H1 (cell line): ENCODE measurements around the gene CUZD1. TPM values are rescaled to one million over a fixed set of nuclear protein-coding genes. Genes with fewer than 3 reads are reported as not detected.

ENCODE experiments used
- CTCF ChIA-PET: fragments of 300-600 bp; sonication (Branson Sonifier 250); formaldehyde crosslinking; loops from one replicate; lab custom pipeline; 2021; ENCODE audit not compliant: partially characterized antibody; lab: Charles Lee
- POLR2A ChIA-PET: fragments of 300-600 bp; sonication (Branson Sonifier 250); formaldehyde crosslinking; loops from one replicate; lab custom pipeline; 2021; ENCODE audit warnings: inconsistent platforms; ENCODE audit not compliant: partially characterized antibody; lab: Charles Lee
- DNase-seq, 2 experiments: peaks; one replicate each; pipeline versions ENCODE4 v3.0.0 to v3.0.0-alpha.2; 2010 to 2022; ENCODE audit warnings: low spot score in 2 of 2, low read depth in 1 of 2, mixed read lengths in 1 of 2
- FAIRE-seq: peaks from 2 replicates; lab custom pipeline; 2011; peaks lifted over from hg19 to GRCh38; lab: Jason Lieb, UNC
- H2AFZ ChIP-seq: 2 replicates; pipeline ENCODE4 v1.8.1; 2012; ENCODE audit warnings: low read length, inconsistent platforms
- H2AK5ac ChIP-seq: 2 replicates; pipeline ENCODE4 v1.6.1; 2013; ENCODE audit warnings: low read depth, low read length
- H2BK120ac ChIP-seq: replicated peaks from 2 replicates; pipeline ENCODE3; 2013; ENCODE audit warnings: low read depth, low read length, inconsistent platforms
- H2BK12ac ChIP-seq: 2 replicates; pipeline ENCODE4 v1.6.1; 2013; ENCODE audit warnings: low read depth, low read length
- H2BK15ac ChIP-seq: 2 replicates; pipeline ENCODE4 v1.6.1; 2013; ENCODE audit warnings: low read length
- H2BK20ac ChIP-seq: 2 replicates; pipeline ENCODE4 v1.6.1; 2013; ENCODE audit warnings: low read length
- H2BK5ac ChIP-seq: 2 replicates; pipeline ENCODE4 v1.6.1; 2013; ENCODE audit warnings: low read depth, low read length
- H3K14ac ChIP-seq: 2 replicates; pipeline ENCODE4 v1.6.1; 2013; ENCODE audit warnings: inconsistent platforms; ENCODE audit not compliant: insufficient read length
- H3K18ac ChIP-seq: 2 replicates; pipeline ENCODE4 v1.6.1; 2013; ENCODE audit warnings: low read length; ENCODE audit errors: extremely low read depth
- H3K23ac ChIP-seq: 2 replicates; pipeline ENCODE4 v1.6.1; 2013; ENCODE audit warnings: inconsistent platforms; ENCODE audit not compliant: insufficient read length
- H3K23me2 ChIP-seq: 2 replicates; pipeline ENCODE4 v1.6.1; 2013; ENCODE audit warnings: low read depth, low read length
- H3K27ac ChIP-seq: 2 replicates; pipeline ENCODE4 v1.6.1; 2011; ENCODE audit warnings: low read depth, low read length, inconsistent platforms
- H3K27me3 ChIP-seq, 4 experiments: replicated peaks in 1 of 4; 1 replicate in 1 of 4; 2 replicates in 3 of 4; pipeline versions ENCODE4 v1.6.1 to v1.8.1; 2011 to 2013; ENCODE audit warnings: low read length in 3 of 4, mild to moderate bottlenecking in 3 of 4, inconsistent platforms in 2 of 4, mixed read lengths in 2 of 4, moderate library complexity in 1 of 4; ENCODE audit not compliant: control insufficient read depth in 3 of 4, insufficient read depth in 3 of 4; ENCODE audit errors: extremely low read depth in 1 of 4
- H3K36me3 ChIP-seq, 4 experiments: 2 replicates each; pipeline versions ENCODE4 v1.6.1 to v1.8.1; 2011 to 2013; ENCODE audit warnings: mild to moderate bottlenecking in 4 of 4, low read length in 3 of 4, moderate library complexity in 2 of 4, control low read depth in 1 of 4, inconsistent platforms in 1 of 4; ENCODE audit not compliant: insufficient read depth in 4 of 4, control insufficient read depth in 2 of 4
- H3K4ac ChIP-seq: replicated peaks from 2 replicates; pipeline ENCODE3; 2013; ENCODE audit warnings: low read length, low read depth, mixed read lengths, inconsistent platforms; ENCODE audit not compliant: insufficient read length
- H3K4me1 ChIP-seq, 4 experiments: replicated peaks in 1 of 4; 1 replicate in 1 of 4; 2 replicates in 3 of 4; pipeline versions ENCODE4 v1.6.1 to v1.8.1; 2011 to 2013; ENCODE audit warnings: low read length in 3 of 4, inconsistent platforms in 2 of 4, mixed read lengths in 1 of 4; ENCODE audit not compliant: insufficient read depth in 4 of 4, control insufficient read depth in 3 of 4
- H3K4me2 ChIP-seq, 2 experiments: 2 replicates each; pipeline versions ENCODE4 v1.6.1 to v1.8.1; 2011 to 2013; ENCODE audit warnings: low read depth in 2 of 2, low read length in 2 of 2, control low read depth in 1 of 2, inconsistent platforms in 1 of 2, mild to moderate bottlenecking in 1 of 2; ENCODE audit not compliant: insufficient read depth in 1 of 2
- H3K4me3 ChIP-seq, 4 experiments: fragments of 200-600, 300-600 bp in 1 of 4; sonication (generic), shearing (Covaris generic), sonication (Bioruptor Twin) in 1 of 4; 2 replicates each; pipeline versions ENCODE4 v1.5.1 to v1.8.1; 2011 to 2016; ENCODE audit warnings: low read length in 4 of 4, low read depth in 3 of 4, control low read depth in 2 of 4, inconsistent platforms in 2 of 4, mild to moderate bottlenecking in 2 of 4, mixed read lengths in 1 of 4, moderate library complexity in 1 of 4; ENCODE audit not compliant: insufficient read depth in 2 of 4; ENCODE audit errors: extremely low read depth in 1 of 4
- H3K56ac ChIP-seq: replicated peaks from 2 replicates; pipeline ENCODE3; 2013; ENCODE audit warnings: low read depth, mild to moderate bottlenecking, mixed read lengths, low read length, inconsistent platforms; ENCODE audit not compliant: insufficient read length
- H3K79me1 ChIP-seq: 2 replicates; pipeline ENCODE4 v1.6.1; 2013; ENCODE audit warnings: low read depth, low read length, control low read depth
- H3K79me2 ChIP-seq, 2 experiments: 2 replicates each; pipeline versions ENCODE4 v1.6.1 to v1.8.1; 2012 to 2013; ENCODE audit warnings: low read length in 2 of 2, mild to moderate bottlenecking in 2 of 2, inconsistent platforms in 1 of 2; ENCODE audit not compliant: insufficient read depth in 2 of 2, control insufficient read depth in 1 of 2
- H3K9ac ChIP-seq, 4 experiments: replicated peaks in 1 of 4; 1 replicate in 1 of 4; 2 replicates in 3 of 4; pipeline versions ENCODE4 v1.6.1 to v1.8.1; 2011 to 2013; ENCODE audit warnings: low read depth in 3 of 4, low read length in 3 of 4, control low read depth in 2 of 4, mild to moderate bottlenecking in 2 of 4, moderate library complexity in 2 of 4, inconsistent platforms in 1 of 4; ENCODE audit errors: extremely low read depth in 1 of 4
- H3K9me3 ChIP-seq, 2 experiments: 2 replicates each; pipeline versions ENCODE4 v1.6.1 to v1.8.1; 2012 to 2013; ENCODE audit warnings: mild to moderate bottlenecking in 2 of 2, moderate library complexity in 2 of 2, control low read depth in 1 of 2, inconsistent platforms in 1 of 2, low read depth in 1 of 2, low read length in 1 of 2, mixed read lengths in 1 of 2; ENCODE audit not compliant: insufficient read depth in 2 of 2
- H4K20me1 ChIP-seq, 2 experiments: replicated peaks in 1 of 2; 2 replicates each; pipeline versions ENCODE3 to v1.8.1; 2011 to 2013; ENCODE audit warnings: inconsistent platforms in 2 of 2, low read length in 2 of 2, mild to moderate bottlenecking in 1 of 2; ENCODE audit not compliant: insufficient read depth in 2 of 2, control insufficient read depth in 1 of 2
- H4K5ac ChIP-seq: 2 replicates; pipeline ENCODE4 v1.6.1; 2013; ENCODE audit warnings: low read length, low read depth, mixed read lengths, inconsistent platforms; ENCODE audit not compliant: insufficient read length
- H4K8ac ChIP-seq: 2 replicates; pipeline ENCODE4 v1.8.0; 2013; ENCODE audit warnings: mild to moderate bottlenecking, moderate library complexity, low read length, inconsistent platforms; ENCODE audit not compliant: insufficient read depth; ENCODE audit errors: extremely low read depth
- H4K91ac ChIP-seq: replicated peaks from 2 replicates; pipeline ENCODE3; 2013; ENCODE audit warnings: low read length, mixed read lengths, inconsistent platforms; ENCODE audit not compliant: insufficient read length
- CBX8 ChIP-seq: fragments of 300-800, 300-1000 bp; sonication (generic); IDR thresholded peaks from 2 replicates; pipeline ENCODE4 v1.7.1; 2016; ENCODE audit warnings: low read depth, low read length, borderline replicate concordance
- JUN ChIP-seq: IDR thresholded peaks from 2 replicates; pipeline ENCODE4 v1.6.1; 2011; ENCODE audit warnings: low read depth, mild to moderate bottlenecking, improper control_type of control experiment, low read length
- JUND ChIP-seq: IDR thresholded peaks from 2 replicates; pipeline ENCODE4 v1.6.1; 2011; ENCODE audit warnings: mild to moderate bottlenecking, improper control_type of control experiment, low read length
- KDM5A ChIP-seq: fragments of 200-600 bp; IDR thresholded peaks from 2 replicates; pipeline ENCODE4 v1.7.1; 2012; ENCODE audit warnings: mild to moderate bottlenecking, low read length, inconsistent platforms, mixed read lengths
- POLR2AphosphoS5 ChIP-seq: IDR thresholded peaks from 2 replicates; pipeline ENCODE4 v1.6.1; 2011; ENCODE audit warnings: low read depth, low read length
- SUZ12 ChIP-seq: fragments of 200-600 bp; sonication (generic); IDR thresholded peaks from 2 replicates; pipeline ENCODE4 v1.6.1; 2012; ENCODE audit warnings: mild to moderate bottlenecking, inconsistent platforms, low read length, moderate library complexity, mixed read lengths
- TAF1 ChIP-seq: IDR thresholded peaks from 2 replicates; pipeline ENCODE4 v1.6.1; 2011; ENCODE audit warnings: mild to moderate bottlenecking, low read depth, low read length
- TCF12 ChIP-seq: IDR thresholded peaks from 2 replicates; pipeline ENCODE4 v1.6.1; 2011; ENCODE audit warnings: low read depth, mild to moderate bottlenecking, low read length
- WGBS, 2 experiments: shearing (Covaris generic) in 1 of 2; methylation state at CpG; one replicate each; pipeline versions ENCODE4 v1.1.6 to v1.1.7; 2013 to 2015; ENCODE audit warnings: low lambda C conversion rate in 2 of 2, mixed read lengths in 2 of 2, inconsistent platforms in 1 of 2, low coverage in 1 of 2, missing lambda C conversion rate in 1 of 2; ENCODE audit not compliant: insufficient replicate concordance in 2 of 2, insufficient coverage in 1 of 2, insufficient read length in 1 of 2; ENCODE audit errors: extremely low coverage in 1 of 2, missing lambda C conversion rate in 1 of 2; 5-methylcytosine and 5-hydroxymethylcytosine counted together
- polyA plus RNA-seq, 7 experiments: library from polyadenylated mRNA; depleted of rRNA in 3 of 7; stranded (reverse) in 5 of 7; unstranded in 2 of 7; fragments of >200 nt in 5 of 7; fragments of 200-250 nt in 2 of 7; gene quantifications; 1 replicate in 5 of 7; 2 replicates in 1 of 7; 4 replicates in 1 of 7; pipeline versions ENCODE4 v1.2.1 to v1.2.3, GENCODE V29; 2011 to 2013; ENCODE audit warnings: missing spikeins in 2 of 7, mixed read lengths in 2 of 7
- total RNA-seq: library from RNA; stranded (reverse); fragmentation: NEBNext Ultra II Directional; extraction: Animal tissue kit (Norgen Biotek cat#: 25700); gene quantifications from 2 replicates; pipeline ENCODE4 v1.2.1, GENCODE V29; 2021

The CUZD1 gene
- total and polyA plus RNA-seq, 2 of the 8 experiments (the other 6 are each of a cell fraction or from before 2014, with no cell fraction given) = 11.9 to 30.0 TPM

GRCh38 chr10:122828716-122829255 is 16.9 kb downstream of the CUZD1 start:
- no peaks in the 10 kb centered on the region for H3K79me2 ChIP-seq
- no peak overlapping the region for H3K4me3 ChIP-seq
- H2AK5ac ChIP-seq = no peak overlapping the region
- H3K4ac ChIP-seq = no peak overlapping the region
- ChIA-PET POLR2A (no interaction called here), CTCF (no interaction called here)
- FAIRE-seq = no peak
- H3K27ac ChIP-seq = no peak overlapping the region
- H2BK5ac ChIP-seq = no peak overlapping the region
- no peaks in the 10 kb centered on the region for H3K23me2 ChIP-seq
- no peak overlapping the region for H4K8ac ChIP-seq
- H3K56ac ChIP-seq = no peak overlapping the region
- H2BK12ac ChIP-seq = no peak overlapping the region
- no peaks in the 10 kb centered on the region for H4K20me1 ChIP-seq
- no peak overlapping the region for H3K23ac ChIP-seq
- H3K79me1 ChIP-seq = no peaks in the 10 kb centered on the region
- no peak overlapping the region for H3K18ac ChIP-seq
- H2BK15ac ChIP-seq = no peak overlapping the region
- H3K4me2 ChIP-seq = no peak overlapping the region
- peaks cover 0 to 10% (median 4%) of the 10 kb centered on the region in 4 experiments; a peak in 4 of 8 replicates for H3K36me3 ChIP-seq
- no peak overlapping the region for H3K14ac ChIP-seq
- no peak overlapping the region for H4K5ac ChIP-seq
- no peak overlapping the region for H3K9ac ChIP-seq
- no peak overlapping the region for H2BK120ac ChIP-seq
- H2AFZ ChIP-seq = no peak overlapping the region
- H3K9me3 ChIP-seq = no peaks in the 10 kb centered on the region
- TF ChIP-seq CBX8 (no peak), POLR2AphosphoS5 (no peak), TAF1 (no peak), JUND (no peak), TCF12 (no peak), SUZ12 (no peak), KDM5A (no peak), JUN (no peak)
- peaks cover 0 to 3% (median 0%) of the 10 kb centered on the region in 4 experiments; a peak in 1 of 7 replicates for H3K4me1 ChIP-seq
- no peak for DNase-seq
- 90% methylated on average over 4 of the region's 4 CpGs; no CpG with 5 or more reads in 1 of the 2 experiments for WGBS, 2 experiments
- no peak overlapping the region for H4K91ac ChIP-seq
- no peak overlapping the region for H2BK20ac ChIP-seq
- no peaks in the 10 kb centered on the region for H3K27me3 ChIP-seq
